Left hindlimb (tissue), 1 donor: ENCODE data around the gene KCNQ2.

Experiments
- DNase-seq: peaks from one replicate; pipeline ENCODE4 v3.0.0-alpha.2; 2018

KCNQ2 gene

GRCh38 chr20:63501818-63502670 is 29.6 kb upstream of the KCNQ2 start:
- no peak for DNase-seq

GRCh38 chr20:63500902-63501817 is 28.7 kb upstream of the KCNQ2 start:
- DNase-seq: no peak

- DNase-seq: no peak
Observed at GRCh38 chr20:63500151-63500901, 27.9 kb upstream of the KCNQ2 start.

GRCh38 chr20:63499338-63499969 is 27.0 kb upstream of the KCNQ2 start:
- no peak for DNase-seq

- DNase-seq: no peak
Observed at GRCh38 chr20:63498960-63499337, 26.5 kb upstream of the KCNQ2 start, which contains the start of gene EEF1A2. TSS of gene EEF1A2 (minus strand) at chr20:63499083. CDS start at chr20:63497763, 1,320 bp downstream.

- no peak for DNase-seq
Observed at GRCh38 chr20:63497946-63498935, 25.8 kb upstream of the KCNQ2 start.

GRCh38 chr20:63497138-63497945 is 24.9 kb upstream of the KCNQ2 start:
- no peak for DNase-seq

GRCh38 chr20:63496596-63497120 is 24.2 kb upstream of the KCNQ2 start:
- DNase-seq: no peak

GRCh38 chr20:63495741-63496595 is 23.5 kb upstream of the KCNQ2 start:
- DNase-seq: no peak

- DNase-seq: no peak
Observed at GRCh38 chr20:63495167-63495720, 22.8 kb upstream of the KCNQ2 start.

- no peak for DNase-seq
Observed at GRCh38 chr20:63494420-63495166, 22.1 kb upstream of the KCNQ2 start.

- DNase-seq: no peak
Observed at GRCh38 chr20:63494084-63494419, 21.6 kb upstream of the KCNQ2 start.

GRCh38 chr20:63493563-63494020 is 21.1 kb upstream of the KCNQ2 start:
- no peak for DNase-seq

GRCh38 chr20:63492982-63493381 is 20.5 kb upstream of the KCNQ2 start:
- no peak for DNase-seq

GRCh38 chr20:63492518-63492917 is 20.1 kb upstream of the KCNQ2 start:
- DNase-seq: no peak

- no peak for DNase-seq
Observed at GRCh38 chr20:63491635-63492230, 19.3 kb upstream of the KCNQ2 start.

GRCh38 chr20:63491078-63491477 is 18.6 kb upstream of the KCNQ2 start:
- DNase-seq: no peak

- no peak for DNase-seq
Observed at GRCh38 chr20:63490416-63490815, 18.0 kb upstream of the KCNQ2 start.
